Esophagus (tissue), 2 donors: Measurements from ENCODE around the gene TCEANC2. TPM values are rescaled to one million over a fixed set of nuclear protein-coding genes. Genes with fewer than 3 reads are reported as not detected.
A peak's percentile ranks its signal among the peaks of the same experiment; 100 is the strongest.

Experiments
- H3K27ac ChIP-seq, 2 donors: one replicate each; pipeline ENCODE4 v1.5.1; 2013; ENCODE audit warnings: low read depth in 2 of 2, mild to moderate bottlenecking in 2 of 2, inconsistent platforms in 1 of 2, low read length in 1 of 2, moderate library complexity in 1 of 2
- H3K27me3 ChIP-seq, 2 donors: one replicate each; pipeline ENCODE4 v1.6.1; 2013; ENCODE audit warnings: low read length in 2 of 2, control low read depth in 1 of 2, mild to moderate bottlenecking in 1 of 2; ENCODE audit not compliant: insufficient read depth in 2 of 2, control insufficient read depth in 1 of 2
- H3K36me3 ChIP-seq, 2 donors: one replicate each; pipeline ENCODE4 v1.6.1; 2013; ENCODE audit warnings: low read length in 1 of 2; ENCODE audit not compliant: control insufficient read depth in 2 of 2, insufficient read depth in 2 of 2
- H3K4me1 ChIP-seq, 2 donors: one replicate each; pipeline ENCODE4 v1.6.1; 2013; ENCODE audit warnings: low read length in 1 of 2; ENCODE audit not compliant: control insufficient read depth in 2 of 2, insufficient read depth in 2 of 2
- H3K4me3 ChIP-seq, 2 donors: one replicate each; pipeline ENCODE4 v1.5.1; 2013; ENCODE audit warnings: low read length in 2 of 2, mild to moderate bottlenecking in 2 of 2, low read depth in 1 of 2, moderate library complexity in 1 of 2
- H3K9me3 ChIP-seq, 2 donors: one replicate each; pipeline ENCODE4 v1.6.1; 2013; ENCODE audit warnings: mild to moderate bottlenecking in 2 of 2, low read depth in 1 of 2, low read length in 1 of 2, moderate library complexity in 1 of 2; ENCODE audit not compliant: control insufficient read depth in 2 of 2, insufficient read depth in 1 of 2
- WGBS, 2 donors: extraction: QIAGEN DNeasy Blood & Tissue Kit; methylation state at CpG; one replicate each; pipeline ENCODE4 v1.1.7; 2013; 5-methylcytosine and 5-hydroxymethylcytosine counted together
- polyA plus RNA-seq, 2 donors: library from polyadenylated mRNA; stranded (reverse); fragments of 200-250 nt; gene quantifications; one replicate each; pipeline ENCODE4 v1.2.3, GENCODE V29; 2013
- donor health status: healthy with polysubstance abuse.
- donor health status: Bipolar disorder and iron deficiency.

TCEANC2 gene
- polyA plus RNA-seq, 2 donors = 1.4 to 1.7 TPM

DNA sequence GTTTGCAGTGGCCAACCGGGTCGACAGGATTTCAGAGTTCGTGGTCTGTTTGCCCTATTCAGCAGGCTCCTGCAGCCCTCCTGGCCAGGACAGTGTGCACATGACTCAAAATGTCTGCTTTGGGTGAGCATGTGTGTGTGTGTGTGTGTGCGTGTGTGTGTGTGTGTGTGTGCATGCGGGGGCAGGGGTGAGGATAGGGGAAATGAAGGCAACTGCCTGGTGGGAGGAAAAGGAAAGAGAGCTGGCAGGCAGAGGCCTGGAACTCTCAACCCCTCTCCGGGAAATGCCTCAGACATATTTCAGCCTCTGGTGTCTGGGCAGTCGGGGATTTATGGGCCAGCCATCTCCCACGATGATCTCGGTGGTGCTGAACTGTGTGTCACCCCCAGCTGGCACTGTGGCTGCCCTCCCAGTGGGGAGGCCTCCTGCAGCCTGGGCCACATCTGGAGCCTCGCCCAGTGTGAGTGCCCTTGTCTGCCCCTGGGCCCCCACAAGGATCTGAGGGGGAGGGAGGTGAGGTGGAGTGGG lies 84.2 kb downstream of the TCEANC2 start:
- no peak overlapping the region for H3K27ac ChIP-seq
- WGBS, 2 donors = 48 to 50% methylated on average over 10 of the region's 10 CpGs
- no peaks in the 10 kb centered on the region for H3K36me3 ChIP-seq
- no peaks in the 10 kb centered on the region for H3K4me1 ChIP-seq
- H3K4me3 ChIP-seq = no peak overlapping the region
- H3K27me3 ChIP-seq = no peaks in the 10 kb centered on the region
- H3K9me3 ChIP-seq = no peaks in the 10 kb centered on the region

DNA sequence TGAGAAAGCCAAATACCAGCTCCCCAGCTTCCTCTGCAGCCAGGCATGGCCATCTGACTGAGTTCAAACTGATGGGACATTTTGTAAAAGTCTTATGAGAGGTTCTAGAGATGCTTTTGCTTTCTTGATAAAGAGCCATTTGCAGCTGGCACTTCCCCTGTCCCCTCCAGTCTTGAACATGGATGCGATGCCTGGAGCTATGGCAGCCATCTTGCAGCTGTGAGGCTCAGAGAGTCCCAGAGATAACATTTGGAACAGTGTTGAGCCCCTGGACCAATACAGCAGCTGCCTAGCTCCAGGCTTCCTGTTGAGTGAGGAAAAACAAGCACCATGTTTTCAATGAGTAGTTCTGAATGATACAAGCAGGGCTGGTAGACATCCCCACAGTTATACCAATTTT lies 85.6 kb downstream of the TCEANC2 start:
- Histone ChIP-seq H3K4me3 (no peak overlapping the region), H3K9me3 (no peaks in the 10 kb centered on the region), H3K27me3 (no peaks in the 10 kb centered on the region), H3K36me3 (no peaks in the 10 kb centered on the region), H3K4me1 (no peaks in the 10 kb centered on the region), H3K27ac (no peak overlapping the region)
- 96 to 100% methylated on average over 1 of the region's 1 CpG for WGBS, 2 donors

DNA sequence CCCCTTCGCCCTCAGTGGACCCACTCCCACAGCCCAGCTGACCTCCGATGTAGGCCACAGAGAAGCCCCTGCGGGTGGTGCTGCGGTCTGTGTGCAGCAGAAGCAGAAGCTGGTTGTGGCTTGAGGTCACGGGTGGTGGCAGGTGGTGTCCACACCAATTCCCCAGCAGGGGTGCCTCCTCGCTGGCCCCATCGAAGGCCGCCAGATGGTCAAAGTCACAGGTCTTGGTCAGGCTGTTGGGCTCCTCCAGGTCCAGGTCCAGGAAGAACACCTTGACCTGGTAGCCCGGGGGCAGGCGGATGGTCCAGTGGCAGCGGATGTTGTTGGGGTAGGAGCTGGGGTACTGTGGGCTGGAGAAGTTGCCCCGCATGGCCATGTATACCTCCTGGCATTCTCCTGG lies 86.3 kb downstream of the TCEANC2 start:
- WGBS, 2 donors = 96% methylated on average over 12 of the region's 12 CpGs
- Histone ChIP-seq H3K36me3 (no peaks in the 10 kb centered on the region), H3K9me3 (no peaks in the 10 kb centered on the region), H3K27ac (no peak overlapping the region), H3K4me3 (no peak overlapping the region), H3K27me3 (no peaks in the 10 kb centered on the region), H3K4me1 (no peaks in the 10 kb centered on the region)

DNA sequence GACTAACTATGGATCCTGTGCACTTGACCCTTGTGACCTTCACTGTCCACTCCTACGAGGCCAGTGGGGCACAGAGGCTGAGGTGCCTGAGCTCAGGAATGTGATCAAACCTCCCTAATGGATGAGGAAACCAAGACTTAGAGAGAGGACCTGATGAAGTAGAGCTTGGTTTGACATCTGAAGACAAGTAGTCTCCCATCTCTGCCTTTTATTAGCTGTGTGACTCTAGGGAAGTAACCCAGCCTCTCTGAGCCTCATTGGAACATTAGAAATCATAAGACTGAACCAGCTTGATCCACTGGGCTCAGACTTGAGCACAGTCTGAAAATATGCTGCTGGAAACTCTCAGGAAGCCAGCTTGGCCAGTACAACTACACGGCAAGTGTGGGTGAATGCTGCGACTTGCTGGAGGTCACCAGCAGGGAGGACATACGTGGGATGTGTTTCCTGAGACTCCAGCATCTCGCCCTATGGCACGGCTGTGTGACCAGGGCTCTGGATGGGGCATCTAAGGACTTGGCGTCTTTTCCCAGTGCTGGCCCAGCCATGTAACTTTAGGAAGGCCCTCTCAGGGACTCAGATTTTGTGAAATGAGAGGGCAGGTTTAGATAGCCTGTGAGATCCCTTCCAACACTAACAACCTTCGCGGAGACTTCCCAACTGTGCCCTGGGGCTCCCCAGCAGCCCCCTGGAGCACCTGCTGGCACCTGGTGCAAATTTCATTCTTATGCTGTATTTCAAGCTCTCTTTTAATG lies 88.9 kb downstream of the TCEANC2 start:
- no peaks in the 10 kb centered on the region for H3K4me1 ChIP-seq
- H3K9me3 ChIP-seq = no peaks in the 10 kb centered on the region
- no peaks in the 10 kb centered on the region for H3K36me3 ChIP-seq
- no peak overlapping the region for H3K27ac ChIP-seq
- H3K27me3 ChIP-seq = no peaks in the 10 kb centered on the region
- no peak overlapping the region for H3K4me3 ChIP-seq
- WGBS, 2 donors = 74% methylated on average over 9 of the region's 9 CpGs

DNA sequence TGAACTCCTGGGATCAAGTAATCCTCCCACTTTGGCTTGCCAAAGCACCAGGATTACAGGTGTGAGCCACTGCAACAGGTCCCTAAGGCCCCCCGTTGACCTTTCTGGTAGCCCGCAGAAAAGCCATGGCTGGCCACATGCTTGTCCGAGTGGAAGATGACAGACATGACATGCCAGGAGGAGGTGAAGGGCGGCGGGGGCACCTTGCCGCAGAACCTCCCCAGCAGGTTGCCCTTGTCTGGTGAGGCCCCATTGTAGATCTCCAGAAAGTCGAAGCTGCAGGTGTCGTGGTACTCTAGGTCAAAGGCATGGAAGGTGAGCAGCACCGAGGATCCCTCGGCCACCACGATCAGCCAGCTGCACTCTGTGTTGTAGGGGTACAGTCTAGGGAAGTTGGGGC lies 91.0 kb downstream of the TCEANC2 start:
- no peaks in the 10 kb centered on the region for H3K4me1 ChIP-seq
- no peaks in the 10 kb centered on the region for H3K36me3 ChIP-seq
- H3K4me3 ChIP-seq = no peak overlapping the region
- no peak overlapping the region for H3K27ac ChIP-seq
- no peaks in the 10 kb centered on the region for H3K27me3 ChIP-seq
- 97 to 98% methylated on average over 11 of the region's 11 CpGs for WGBS, 2 donors
- no peaks in the 10 kb centered on the region for H3K9me3 ChIP-seq

DNA sequence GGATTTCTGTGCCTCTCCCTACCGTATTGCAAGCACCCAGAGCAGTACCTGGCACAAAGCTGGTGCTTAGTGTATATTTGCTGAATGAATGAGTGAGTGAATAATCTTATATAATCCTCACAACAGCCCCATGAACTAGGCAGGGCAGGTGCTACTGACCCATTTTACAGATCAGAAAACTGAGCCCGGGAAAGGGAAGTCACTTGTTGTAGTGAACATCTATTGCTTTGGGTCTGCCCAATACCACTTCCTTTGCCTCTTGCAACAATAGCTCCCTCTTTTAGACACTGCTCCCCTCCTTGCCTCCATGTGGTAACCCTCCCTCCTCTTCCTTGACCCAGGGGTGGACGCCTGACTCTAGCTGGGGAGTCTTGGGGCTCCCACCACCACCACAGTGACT lies 96.3 kb downstream of the TCEANC2 start:
- no peaks in the 10 kb centered on the region for H3K27me3 ChIP-seq
- 92 to 95% methylated on average over 3 of the region's 3 CpGs for WGBS, 2 donors

DNA sequence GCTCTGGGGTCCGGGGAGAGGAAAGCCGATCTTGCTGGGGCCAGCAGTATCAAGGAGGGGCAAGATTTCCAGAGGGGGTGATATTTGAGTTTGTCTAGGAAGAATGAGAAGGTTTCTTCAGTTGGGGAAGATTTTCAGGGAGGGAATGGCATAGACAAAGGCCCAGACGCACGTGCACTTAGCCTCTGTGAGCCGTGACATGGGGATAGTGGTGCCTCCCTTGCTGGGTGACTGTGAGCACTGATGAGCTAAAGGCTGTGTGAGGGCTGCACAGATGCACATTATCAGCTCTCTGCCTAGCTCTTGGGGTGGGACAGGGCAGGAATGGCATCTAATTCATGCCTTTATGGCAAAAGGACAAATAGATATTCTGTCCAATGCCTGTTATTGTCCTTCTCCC lies 97.6 kb downstream of the TCEANC2 start:
- no peaks in the 10 kb centered on the region for H3K27me3 ChIP-seq
- no peak overlapping the region for H3K4me3 ChIP-seq
- H3K4me1 ChIP-seq = peaks cover 0 to 5% of the 10 kb centered on the region in 2 donors
- 84 to 85% methylated on average over 5 of the region's 5 CpGs for WGBS, 2 donors
- H3K27ac ChIP-seq = no peak overlapping the region
- no peaks in the 10 kb centered on the region for H3K36me3 ChIP-seq
- no peaks in the 10 kb centered on the region for H3K9me3 ChIP-seq

More for the DNA sequence above, 96.3 kb downstream of the TCEANC2 start:
- H3K4me3 ChIP-seq = no peak overlapping the region
- peaks cover 0 to 5% of the 10 kb centered on the region in 2 donors for H3K4me1 ChIP-seq
- no peak overlapping the region for H3K27ac ChIP-seq
- H3K9me3 ChIP-seq = no peaks in the 10 kb centered on the region
- no peaks in the 10 kb centered on the region for H3K36me3 ChIP-seq

DNA sequence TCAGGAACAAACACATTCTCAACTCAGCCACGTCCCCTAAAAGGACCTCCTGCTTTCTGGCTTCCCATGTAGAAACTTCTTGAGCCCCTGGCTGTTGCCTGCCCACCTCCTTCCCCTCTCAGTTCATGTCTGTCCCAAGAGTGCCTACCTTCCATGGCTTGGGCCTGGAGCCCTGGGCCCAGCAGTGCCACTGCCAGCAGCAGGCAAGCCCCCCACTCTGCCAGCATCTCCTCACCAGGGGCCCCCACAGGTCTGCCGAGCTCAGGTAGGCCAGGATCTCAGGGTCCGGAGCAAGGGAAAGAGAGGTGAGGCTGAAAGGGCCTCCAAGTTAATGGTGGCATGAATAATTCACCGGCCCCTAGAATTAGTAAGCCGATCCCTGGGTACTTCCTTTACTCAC lies 99.3 kb downstream of the TCEANC2 start, which contains the start of gene CDCP2:
Gene CDCP2 (minus strand): TSS at position 305 of the 400 bp plus-strand sequence. CDS start 78 bp downstream, at position 227.
- WGBS, 2 donors = 91 to 95% methylated on average over 5 of the region's 5 CpGs
- H3K9me3 ChIP-seq = no peaks in the 10 kb centered on the region
- no peak within 1 kb of the TSS for H3K4me3 ChIP-seq
- peaks cover 3 to 7% of the 10 kb centered on the region in 2 donors for H3K4me1 ChIP-seq
- H3K27ac ChIP-seq = peak within 1 kb of the TSS in 1 of 2 donors; percentile 52
- no peaks in the 10 kb centered on the region for H3K27me3 ChIP-seq
- H3K36me3 ChIP-seq = no peaks in the 10 kb centered on the region

DNA sequence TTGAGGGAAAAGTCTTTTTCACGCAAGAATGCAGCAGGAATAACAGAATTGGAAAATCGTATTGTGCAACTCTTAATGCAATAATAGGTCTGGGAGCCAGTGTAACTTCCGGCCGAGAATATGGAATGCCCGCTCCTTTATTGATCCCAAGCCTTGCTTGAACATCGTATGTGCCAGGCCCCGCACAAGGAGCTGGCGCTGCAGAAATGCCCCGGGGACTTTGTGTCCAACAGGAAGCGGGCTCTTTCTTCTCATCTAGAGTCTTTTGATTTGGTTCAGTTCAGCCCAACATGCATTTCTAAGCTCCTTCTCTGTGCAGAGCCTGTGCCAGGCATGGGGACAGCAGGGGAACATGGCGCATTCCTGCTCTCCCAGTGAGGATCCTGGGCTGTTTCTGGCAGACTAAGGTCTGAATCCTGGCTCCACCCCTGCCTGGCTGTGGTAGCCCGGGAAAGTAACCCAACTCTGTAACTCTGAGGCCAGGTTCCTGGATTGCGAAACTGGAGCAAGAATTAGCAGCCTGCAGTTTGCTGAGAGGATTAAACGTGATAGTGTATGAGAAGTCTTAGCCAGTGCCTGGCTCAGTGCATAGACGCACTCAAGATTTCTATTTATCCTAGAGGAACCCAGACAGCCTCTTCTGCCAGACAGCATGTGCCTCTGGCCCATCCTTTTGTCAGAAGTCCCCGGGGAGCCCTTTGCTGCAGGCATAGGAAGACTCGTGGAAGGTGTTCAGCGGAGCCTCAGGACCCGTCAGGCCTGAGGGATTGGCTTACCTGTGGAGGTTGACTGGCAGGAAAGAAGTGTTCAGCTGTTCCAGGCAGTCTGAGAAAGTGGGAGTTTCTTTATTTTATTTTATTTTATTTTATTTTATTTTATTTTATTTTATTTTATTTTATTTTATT lies 100.4 kb downstream of the TCEANC2 start:
- Histone ChIP-seq H3K27ac (peak overlapping the region; percentile 74 to 75), H3K27me3 (no peaks in the 10 kb centered on the region), H3K9me3 (no peaks in the 10 kb centered on the region), H3K4me3 (no peak overlapping the region), H3K4me1 (peaks cover 3 to 10% of the 10 kb centered on the region in 2 donors), H3K36me3 (no peaks in the 10 kb centered on the region)
- 37 to 44% methylated on average over 19 of the region's 19 CpGs for WGBS, 2 donors
